ENCODE results near the gene LZTS2. TPM values are rescaled to one million over a fixed set of nuclear protein-coding genes. Genes with fewer than 3 reads are reported as not detected.

The LZTS2 gene
- total RNA-seq, 5 donors from 2014 or later (not counting 1 experiment from before 2014, with no cell fraction given): 16.4 to 39.5 (median 35.4) TPM

- no peak overlapping the region for H3K4me3 ChIP-seq (ENCODE audit: control insufficient read depth in 1 of 2, extremely low read depth in 1 of 2, low read length in 1 of 2)
- peaks cover 0 to 8% of the 10 kb centered on the region in 2 experiments for H3K4me1 ChIP-seq (ENCODE audit: control insufficient read depth in 1 of 2, extremely low read depth in 1 of 2, insufficient read depth in 2 of 2, low read length in 2 of 2)
- Mint-ChIP-seq H3K9me3 (no peaks in the 10 kb centered on the region), H3K4me1 (peaks cover 5 to 6% (median 6%) of the 10 kb centered on the region in 3 donors), H3K27me3 (peaks cover 37 to 40% of the 10 kb centered on the region in 2 donors), H3K27ac (no peak overlapping the region), H3K4me3 (no peak overlapping the region), H3K36me3 (no peaks in the 10 kb centered on the region)
- H3K9me3 ChIP-seq: no peaks in the 10 kb centered on the region
- 84% methylated on average over 3 of the region's 4 CpGs for WGBS (ENCODE audit: insufficient coverage)
- POLR2A ChIA-PET: no interaction called here
- CTCF ChIA-PET: interaction anchor here in 1 of 2 donors (0.6 kb wide), 1 partner anchor 9 kb away, joined by 7 read pairs; no protein-coding TSS in a partner anchor
- H3K27ac ChIP-seq (ENCODE audit: low read length): no peak overlapping the region
- H3K36me3 ChIP-seq (ENCODE audit: control insufficient read depth in 2 of 2, extremely low read depth in 1 of 2, insufficient read depth in 1 of 2, low read length in 1 of 2): no peaks in the 10 kb centered on the region
- ATAC-seq (replicated peaks in 1 of 4) (no peak), DNase-seq (no peak)
- peaks cover 0 to 52% of the 10 kb centered on the region in 2 experiments for H3K27me3 ChIP-seq (replicated peaks in 1 of 2; ENCODE audit: control insufficient read depth in 2 of 2, extremely low read depth in 1 of 2, insufficient read depth in 2 of 2, low read length in 1 of 2)
Observed at GRCh38 chr10:101021239-101021638, 21.6 kb downstream of the LZTS2 start.

DNA sequence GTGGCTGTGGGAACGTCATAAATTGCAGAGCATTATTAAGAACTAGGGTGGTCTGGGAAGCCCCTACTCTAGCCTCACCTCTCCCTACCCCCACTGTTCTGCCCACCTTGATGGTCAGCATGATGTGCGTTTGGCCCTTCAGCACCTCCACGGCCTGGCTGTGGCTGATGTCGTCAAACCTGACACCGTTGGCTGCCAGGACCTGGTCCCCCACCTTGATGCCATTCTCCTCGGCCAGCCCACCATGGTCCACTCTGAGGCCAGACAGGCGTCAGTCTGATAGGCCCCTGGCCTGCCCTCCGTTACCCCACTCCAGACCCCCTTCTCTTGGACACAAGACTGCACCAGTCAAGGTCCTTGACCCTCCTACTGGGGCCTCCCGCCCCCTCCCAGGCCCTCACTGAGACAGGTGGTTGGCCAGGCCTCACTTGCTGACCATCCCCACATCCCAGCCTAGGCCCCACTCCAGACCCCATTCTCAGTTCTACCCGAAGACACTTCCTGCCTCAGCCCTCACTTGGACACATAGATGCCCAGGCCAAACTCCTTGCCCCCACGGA lies 22.2 kb downstream of the LZTS2 start:
- H3K4me1 ChIP-seq (ENCODE audit: control insufficient read depth in 1 of 2, extremely low read depth in 1 of 2, insufficient read depth in 2 of 2, low read length in 2 of 2): peaks cover 0 to 8% of the 10 kb centered on the region in 2 experiments
- no peaks in the 10 kb centered on the region for H3K36me3 ChIP-seq (ENCODE audit: control insufficient read depth in 2 of 2, extremely low read depth in 1 of 2, insufficient read depth in 1 of 2, low read length in 1 of 2)
- Mint-ChIP-seq H3K27ac (no peak overlapping the region), H3K4me1 (peaks cover 5 to 6% (median 6%) of the 10 kb centered on the region in 3 donors), H3K9me3 (no peaks in the 10 kb centered on the region), H3K27me3 (peaks cover 32 to 35% of the 10 kb centered on the region in 2 donors), H3K4me3 (no peak overlapping the region), H3K36me3 (no peaks in the 10 kb centered on the region)
- WGBS (ENCODE audit: insufficient coverage): 74% methylated on average over 10 of the region's 11 CpGs
- H3K27ac ChIP-seq (ENCODE audit: low read length): no peak overlapping the region
- no peak overlapping the region for H3K4me3 ChIP-seq (ENCODE audit: control insufficient read depth in 1 of 2, extremely low read depth in 1 of 2, low read length in 1 of 2)
- H3K27me3 ChIP-seq (replicated peaks in 1 of 2; ENCODE audit: control insufficient read depth in 2 of 2, extremely low read depth in 1 of 2, insufficient read depth in 2 of 2, low read length in 1 of 2): peaks cover 0 to 47% of the 10 kb centered on the region in 2 experiments
- DNase-seq: no peak
- no peaks in the 10 kb centered on the region for H3K9me3 ChIP-seq
- CTCF ChIA-PET: interaction anchor here (0.6 to 0.7 kb wide), 4 partner anchors 9 to 100 kb away, joined by 3 to 7 read pairs (median 4); no protein-coding TSS in a partner anchor
- POLR2A ChIA-PET: interaction anchor here in 1 of 2 donors (0.5 kb wide), 1 partner anchor 106 kb away, joined by 3 read pairs; no protein-coding TSS in a partner anchor
- no peak for ATAC-seq (replicated peaks in 1 of 4)

DNA sequence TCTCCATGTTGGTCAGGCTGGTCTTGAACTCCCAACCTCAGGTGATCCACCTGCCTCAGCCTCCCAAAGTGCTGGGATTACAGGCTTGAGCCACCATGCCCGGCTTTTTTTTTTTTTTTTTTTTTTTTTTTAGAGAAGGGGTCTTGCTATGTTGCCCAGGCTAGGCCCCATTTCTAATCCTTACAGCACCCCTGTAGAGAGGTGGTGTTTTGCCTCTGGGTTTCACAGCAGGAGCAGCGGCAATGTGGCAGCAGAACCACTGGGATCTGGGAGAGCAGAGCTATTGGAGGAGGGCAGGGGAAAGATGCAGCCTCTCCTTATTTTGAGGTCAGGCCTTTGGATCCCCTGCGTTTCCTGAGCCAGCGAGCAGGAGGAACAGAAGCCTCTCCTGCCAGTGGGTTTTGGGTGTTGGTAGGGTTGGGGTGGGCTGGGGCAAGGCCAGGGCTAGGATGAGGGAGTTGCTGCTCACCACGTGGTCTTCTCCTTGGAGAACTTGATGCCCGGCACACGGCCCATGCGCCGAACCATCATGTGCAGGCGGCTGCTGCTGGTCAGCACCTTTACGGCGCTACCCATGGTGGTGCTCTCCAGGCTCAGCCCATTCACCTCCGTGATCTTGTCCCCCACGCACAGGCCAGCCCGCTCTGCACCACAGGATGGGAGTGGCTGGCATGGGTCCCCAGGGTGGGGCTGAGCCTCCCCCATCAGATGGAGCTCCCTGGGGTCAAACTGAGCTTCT lies 23.5 kb downstream of the LZTS2 start:
- no peak overlapping the region for H3K27ac ChIP-seq (ENCODE audit: low read length)
- CTCF ChIA-PET: no interaction called here
- Mint-ChIP-seq H3K4me1 (peaks cover 5 to 6% (median 6%) of the 10 kb centered on the region in 3 donors), H3K36me3 (no peaks in the 10 kb centered on the region), H3K27me3 (peaks cover 20 to 26% of the 10 kb centered on the region in 2 donors), H3K27ac (no peak overlapping the region), H3K9me3 (no peaks in the 10 kb centered on the region), H3K4me3 (no peak overlapping the region)
- 95% methylated on average over 13 of the region's 15 CpGs for WGBS (ENCODE audit: insufficient coverage)
- H3K36me3 ChIP-seq (ENCODE audit: control insufficient read depth in 2 of 2, extremely low read depth in 1 of 2, insufficient read depth in 1 of 2, low read length in 1 of 2): no peaks in the 10 kb centered on the region
- no peak overlapping the region for H3K4me3 ChIP-seq (ENCODE audit: control insufficient read depth in 1 of 2, extremely low read depth in 1 of 2, low read length in 1 of 2)
- H3K9me3 ChIP-seq: no peaks in the 10 kb centered on the region
- H3K4me1 ChIP-seq (ENCODE audit: control insufficient read depth in 1 of 2, extremely low read depth in 1 of 2, insufficient read depth in 2 of 2, low read length in 2 of 2): peaks cover 0 to 8% of the 10 kb centered on the region in 2 experiments
- peaks cover 0 to 34% of the 10 kb centered on the region in 2 experiments for H3K27me3 ChIP-seq (replicated peaks in 1 of 2; ENCODE audit: control insufficient read depth in 2 of 2, extremely low read depth in 1 of 2, insufficient read depth in 2 of 2, low read length in 1 of 2)
- DNase-seq (no peak), ATAC-seq (replicated peaks in 1 of 4) (no peak)
- POLR2A ChIA-PET: interaction anchor here in 1 of 2 donors (0.5 to 0.7 kb wide), 2 partner anchors 8 to 18 kb away, joined by 3 read pairs; no protein-coding TSS in a partner anchor

DNA sequence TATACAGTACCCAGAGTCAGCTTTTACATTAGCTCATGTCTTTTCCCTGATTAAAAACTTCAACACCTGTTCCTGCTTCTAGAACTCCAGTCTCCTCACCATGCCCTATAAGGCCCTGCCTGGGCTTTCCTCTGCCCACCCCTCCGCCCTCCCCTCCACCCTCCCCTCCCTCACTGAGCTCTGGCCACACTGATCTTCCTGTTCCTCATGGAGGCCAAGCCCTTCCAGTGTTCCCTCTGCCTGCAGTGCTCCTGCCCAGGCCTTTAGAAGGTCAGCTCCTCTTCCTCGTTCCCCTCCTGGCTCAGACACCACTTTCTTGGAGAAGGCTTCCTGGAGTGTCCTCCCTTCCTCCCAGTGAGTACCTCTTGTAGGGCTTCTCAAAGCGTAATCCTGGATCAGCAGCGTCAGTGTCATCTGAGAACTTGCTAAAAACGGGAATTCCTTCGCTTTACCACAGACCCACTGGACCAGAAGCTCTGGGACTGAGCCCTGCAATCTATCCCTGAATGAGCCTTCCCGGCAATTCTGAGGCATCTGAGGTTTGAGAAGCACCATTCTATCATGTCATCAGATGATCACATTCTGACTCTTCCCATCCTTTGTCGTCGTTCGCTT lies 27.6 kb downstream of the LZTS2 start:
- Mint-ChIP-seq H3K36me3 (no peaks in the 10 kb centered on the region), H3K27me3 (peaks cover 0 to under 1% of the 10 kb centered on the region in 2 donors), H3K27ac (no peak overlapping the region), H3K4me3 (no peak overlapping the region), H3K9me3 (no peaks in the 10 kb centered on the region), H3K4me1 (peaks cover 2 to 12% (median 4%) of the 10 kb centered on the region in 3 donors)
- Histone ChIP-seq H3K4me1 (ENCODE audit: control insufficient read depth in 1 of 2, extremely low read depth in 1 of 2, insufficient read depth in 2 of 2, low read length in 2 of 2) (peaks cover 2 to 15% of the 10 kb centered on the region in 2 experiments), H3K9me3 (no peaks in the 10 kb centered on the region), H3K36me3 (ENCODE audit: control insufficient read depth in 2 of 2, extremely low read depth in 1 of 2, insufficient read depth in 1 of 2, low read length in 1 of 2) (no peaks in the 10 kb centered on the region), H3K4me3 (ENCODE audit: control insufficient read depth in 1 of 2, extremely low read depth in 1 of 2, low read length in 1 of 2) (no peak overlapping the region), H3K27me3 (replicated peaks in 1 of 2; ENCODE audit: control insufficient read depth in 2 of 2, extremely low read depth in 1 of 2, insufficient read depth in 2 of 2, low read length in 1 of 2) (peaks cover 0 to 14% of the 10 kb centered on the region in 2 experiments), H3K27ac (ENCODE audit: low read length) (no peak overlapping the region)
- CTCF ChIA-PET: interaction anchor here in 1 of 2 donors (0.5 kb wide), 1 partner anchor 565 kb away, joined by 3 read pairs; no protein-coding TSS in a partner anchor
- POLR2A ChIA-PET: no interaction called here
- ATAC-seq (replicated peaks in 1 of 4): no peak
- 86% methylated on average over 6 of the region's 10 CpGs for WGBS (ENCODE audit: insufficient coverage)
- no peak for DNase-seq

DNA sequence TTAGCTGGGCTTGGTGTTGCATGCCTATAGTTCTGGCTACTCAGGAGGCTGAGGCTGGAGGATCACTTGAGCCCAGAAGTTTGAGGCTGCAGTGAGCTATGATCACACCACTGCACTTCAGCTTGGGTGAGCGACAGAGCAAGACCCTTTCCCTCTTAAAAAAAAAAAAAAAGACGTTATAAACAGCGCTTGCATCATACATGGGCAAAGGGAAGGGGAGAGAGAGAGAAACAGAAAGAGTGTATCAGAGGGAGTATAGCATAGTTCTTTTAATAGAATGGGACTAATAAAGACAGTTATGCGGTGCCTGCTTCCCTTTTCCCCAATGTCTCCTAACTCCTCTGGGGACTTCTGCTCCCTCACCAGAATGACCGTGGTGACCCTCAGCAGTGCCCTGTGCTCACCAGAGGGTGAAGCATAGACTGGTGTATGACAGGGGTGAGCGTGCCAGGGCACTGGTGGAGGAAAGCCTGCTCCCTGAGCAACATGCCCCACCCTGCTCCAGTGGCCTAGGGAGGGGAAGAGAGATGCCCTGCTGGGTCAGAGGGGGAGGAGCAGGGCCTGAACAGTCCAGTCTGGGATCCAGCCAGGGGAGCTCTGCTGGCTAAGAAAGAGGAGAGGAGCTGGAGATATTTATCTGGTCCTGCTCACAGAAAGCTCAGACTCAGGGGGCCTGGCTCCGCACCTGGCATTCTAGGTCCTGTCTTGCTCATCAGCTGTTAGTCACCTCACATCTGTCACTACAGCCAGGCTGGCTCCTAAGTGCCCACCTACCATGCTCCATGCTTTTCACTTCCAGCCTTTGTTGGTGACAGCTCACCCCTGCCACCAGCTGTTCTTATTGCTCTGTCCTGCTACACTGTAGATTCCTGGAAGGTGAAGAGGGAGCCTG lies 29.1 kb downstream of the LZTS2 start:
- whole genome bisulfite sequencing (ENCODE audit: insufficient coverage): 71% methylated on average over 2 of the region's 7 CpGs
- Histone ChIP-seq H3K4me3 (ENCODE audit: control insufficient read depth in 1 of 2, extremely low read depth in 1 of 2, low read length in 1 of 2) (no peak overlapping the region), H3K27me3 (replicated peaks in 1 of 2; ENCODE audit: control insufficient read depth in 2 of 2, extremely low read depth in 1 of 2, insufficient read depth in 2 of 2, low read length in 1 of 2) (peaks cover 0 to 11% of the 10 kb centered on the region in 2 experiments), H3K9me3 (no peaks in the 10 kb centered on the region), H3K4me1 (ENCODE audit: control insufficient read depth in 1 of 2, extremely low read depth in 1 of 2, insufficient read depth in 2 of 2, low read length in 2 of 2) (peaks cover 7 to 27% of the 10 kb centered on the region in 2 experiments), H3K27ac (ENCODE audit: low read length) (no peak overlapping the region), H3K36me3 (ENCODE audit: control insufficient read depth in 2 of 2, extremely low read depth in 1 of 2, insufficient read depth in 1 of 2, low read length in 1 of 2) (no peaks in the 10 kb centered on the region)
- ChIA-PET CTCF (interaction anchor here (0.6 to 1.2 kb wide), 7 partner anchors 10 to 30 kb away, joined by 3 to 4 read pairs (median 3); no protein-coding TSS in a partner anchor), POLR2A (interaction anchor here (0.6 to 1.1 kb wide), 5 partner anchors 9 to 265 kb away, joined by 3 to 4 read pairs (median 3); no protein-coding TSS in a partner anchor)
- DNase-seq (no peak), ATAC-seq (replicated peaks in 1 of 4) (no peak)
- Mint-ChIP-seq H3K4me1 (peaks cover 15 to 26% (median 17%) of the 10 kb centered on the region in 3 donors), H3K27ac (no peak overlapping the region), H3K27me3 (no peaks in the 10 kb centered on the region), H3K4me3 (no peak overlapping the region), H3K36me3 (no peaks in the 10 kb centered on the region), H3K9me3 (no peaks in the 10 kb centered on the region)

Measured in T-cell (primary cell).